HEK293 (cell line): ENCODE data around the gene DIP2C.

Experiments
- CTCF ChIA-PET: fragments of 350-600 bp; formaldehyde crosslinking; extraction: SDS; loops from one replicate; lab custom pipeline; 2021; ENCODE audit warnings: antibody characterized with exemption; lab: Yijun Ruan, JAX
- POLR2A ChIA-PET: fragments of 300-600 bp; formaldehyde crosslinking; extraction: SDS; loops from one replicate; lab custom pipeline; 2020; ENCODE audit warnings: antibody characterized with exemption, inconsistent platforms; lab: Yijun Ruan, JAX
- H3K27ac ChIP-seq: fragments of 200-500 bp; sonication (Bioruptor generic); 2 replicates; pipeline ENCODE4 v1.5.1; 2014; ENCODE audit warnings: low read depth, low read length, control low read depth, inconsistent platforms; ENCODE audit errors: extremely low read depth
- H3K36me3 ChIP-seq, 2 experiments: fragments of 200-500 bp in 1 of 2; sonication (Bioruptor generic) in 1 of 2; 1 replicate in 1 of 2; 2 replicates in 1 of 2; pipeline ENCODE4 v1.5.1; 2014 to 2017; ENCODE audit warnings: inconsistent platforms in 2 of 2, low read length in 2 of 2; ENCODE audit not compliant: control insufficient read depth in 2 of 2, insufficient read depth in 1 of 2
- H3K4me1 ChIP-seq: fragments of 200-500 bp; sonication (Bioruptor generic); 2 replicates; pipeline ENCODE4 v1.5.1; 2014; ENCODE audit warnings: mild to moderate bottlenecking, low read length, inconsistent platforms; ENCODE audit not compliant: control insufficient read depth, insufficient read depth
- H3K4me3 ChIP-seq: 2 replicates; pipeline ENCODE4 v1.5.1; 2011; ENCODE audit warnings: low read depth, mild to moderate bottlenecking, control low read depth, low read length, moderate library complexity
- H3K9me3 ChIP-seq: fragments of 200-500 bp; sonication (Bioruptor generic); 2 replicates; pipeline ENCODE4 v1.5.1; 2014; ENCODE audit warnings: low read depth, low read length, inconsistent platforms; ENCODE audit not compliant: control insufficient read depth, insufficient read depth
- CTCF ChIP-seq: fragments of 450-650 bp; formaldehyde crosslinking; IDR thresholded peaks from 2 replicates; pipeline ENCODE4 v1.5.1; 2016; ENCODE audit warnings: missing biosample characterization, missing genetic modification characterization
- HIC1 ChIP-seq: fragments of 450-650 bp; formaldehyde crosslinking; IDR thresholded peaks from 2 replicates; pipeline ENCODE4 v1.5.1; 2016; ENCODE audit warnings: missing biosample characterization, missing genetic modification characterization
- HOXA7 ChIP-seq: sonication (generic); formaldehyde crosslinking; IDR thresholded peaks from 2 replicates; pipeline ENCODE4 v1.8.1; 2022; ENCODE audit warnings: missing genetic modification reagents, borderline replicate concordance
- HOXC10 ChIP-seq: sonication (generic); formaldehyde crosslinking; IDR thresholded peaks from 2 replicates; pipeline ENCODE4 v1.8.1; 2023; ENCODE audit warnings: mild to moderate bottlenecking, missing genetic modification reagents
- KLF17 ChIP-seq: fragments of 450-650 bp; formaldehyde crosslinking; IDR thresholded peaks from 2 replicates; pipeline ENCODE4 v1.5.1; 2016; ENCODE audit warnings: missing biosample characterization, missing genetic modification characterization
- KLF7 ChIP-seq: fragments of 450-650 bp; formaldehyde crosslinking; IDR thresholded peaks from 2 replicates; pipeline ENCODE4 v1.5.1; 2016; ENCODE audit warnings: missing biosample characterization, missing genetic modification characterization, borderline replicate concordance
- OVOL3 ChIP-seq: fragments of 450-650 bp; formaldehyde crosslinking; IDR thresholded peaks from 2 replicates; pipeline ENCODE4 v1.5.1; 2016; ENCODE audit warnings: missing biosample characterization, missing genetic modification characterization
- PRDM2 ChIP-seq: fragments of 450-650 bp; formaldehyde crosslinking; IDR thresholded peaks from 2 replicates; pipeline ENCODE4 v1.5.1; 2016; ENCODE audit warnings: missing biosample characterization, missing genetic modification characterization, borderline replicate concordance
- ZBTB1 ChIP-seq: fragments of 450-650 bp; formaldehyde crosslinking; IDR thresholded peaks from 2 replicates; pipeline ENCODE4 v1.5.1; 2016; ENCODE audit warnings: missing biosample characterization, missing genetic modification characterization
- ZBTB7A ChIP-seq: fragments of 450-650 bp; formaldehyde crosslinking; IDR thresholded peaks from 2 replicates; pipeline ENCODE4 v1.5.1; 2016; ENCODE audit warnings: low read depth, missing biosample characterization, missing genetic modification characterization
- ZNF146 ChIP-seq: fragments of 450-650 bp; formaldehyde crosslinking; IDR thresholded peaks from 2 replicates; pipeline ENCODE4 v1.5.1; 2016; ENCODE audit warnings: missing biosample characterization, missing genetic modification characterization
- ZNF202 ChIP-seq: fragments of 450-650 bp; formaldehyde crosslinking; IDR thresholded peaks from 2 replicates; pipeline ENCODE4 v1.5.1; 2016; ENCODE audit warnings: missing biosample characterization, missing genetic modification characterization, borderline replicate concordance
- ZNF221 ChIP-seq: fragments of 450-650 bp; formaldehyde crosslinking; IDR thresholded peaks from 2 replicates; pipeline ENCODE4 v1.5.1; 2017; ENCODE audit warnings: missing biosample characterization, missing genetic modification characterization, borderline replicate concordance
- ZNF311 ChIP-seq: fragments of 450-650 bp; formaldehyde crosslinking; IDR thresholded peaks from 2 replicates; pipeline ENCODE4 v1.5.1; 2017; ENCODE audit warnings: missing biosample characterization, missing genetic modification characterization, borderline replicate concordance
- ZNF433 ChIP-seq: fragments of 450-650 bp; formaldehyde crosslinking; IDR thresholded peaks from 2 replicates; pipeline ENCODE4 v1.5.1; 2016; ENCODE audit warnings: missing biosample characterization, missing genetic modification characterization, low read depth
- ZNF529 ChIP-seq: fragments of 450-650 bp; formaldehyde crosslinking; IDR thresholded peaks from 2 replicates; pipeline ENCODE4 v1.5.1; 2017; ENCODE audit warnings: missing genetic modification characterization, missing biosample characterization; ENCODE audit not compliant: insufficient replicate concordance
- ZNF548 ChIP-seq: fragments of 450-650 bp; formaldehyde crosslinking; IDR thresholded peaks from 2 replicates; pipeline ENCODE4 v1.5.1; 2016; ENCODE audit warnings: missing biosample characterization, missing genetic modification characterization
- ZNF580 ChIP-seq: fragments of 450-650 bp; formaldehyde crosslinking; IDR thresholded peaks from 2 replicates; pipeline ENCODE4 v1.5.1; 2016; ENCODE audit warnings: missing biosample characterization, missing genetic modification characterization
- ZNF664 ChIP-seq: fragments of 450-650 bp; formaldehyde crosslinking; IDR thresholded peaks from 2 replicates; pipeline ENCODE4 v1.5.1; 2016; ENCODE audit warnings: missing biosample characterization, missing genetic modification characterization

Gene DIP2C

GRCh38 chr10:729213-729612 lies 39.7 kb upstream of the DIP2C start (continued):
- TF ChIP-seq PRDM2 (tag by site-specific recombination): no peak

- TF ChIP-seq ZNF529 (tag by site-specific recombination) (no peak), KLF7 (no peak), ZNF580 (tag by site-specific recombination) (no peak), ZNF221 (tag by site-specific recombination) (no peak), ZNF146 (tag by site-specific recombination) (no peak), ZBTB7A (tag by site-specific recombination) (no peak), HIC1 (tag by site-specific recombination) (no peak), ZNF433 (tag by site-specific recombination) (no peak), HOXC10 (CRISPR knock-in tag) (no peak), KLF17 (tag by site-specific recombination) (no peak), ZNF664 (tag by site-specific recombination) (no peak), ZNF548 (tag by site-specific recombination) (no peak), PRDM2 (tag by site-specific recombination) (no peak), HOXA7 (CRISPR knock-in tag) (no peak), ZBTB1 (tag by site-specific recombination) (no peak), CTCF (tag by site-specific recombination) (no peak), OVOL3 (tag by site-specific recombination) (no peak), ZNF202 (tag by site-specific recombination) (no peak), ZNF311 (tag by site-specific recombination) (no peak)
- H3K36me3 ChIP-seq: no peaks in the 10 kb centered on the region
- no peak overlapping the region for H3K4me3 ChIP-seq
- no peaks in the 10 kb centered on the region for H3K4me1 ChIP-seq
- no peaks in the 10 kb centered on the region for H3K9me3 ChIP-seq
- ChIA-PET CTCF (no interaction called here), POLR2A (no interaction called here)
- H3K27ac ChIP-seq: no peak overlapping the region
Observed at GRCh38 chr10:728603-729002, 39.1 kb upstream of the DIP2C start.
